Measurements from ENCODE around the gene NDUFA11. TPM values are rescaled to one million over a fixed set of nuclear protein-coding genes. Genes with fewer than 3 reads are reported as not detected.
A peak's percentile ranks its signal among the peaks of the same experiment; 100 is the strongest.

Gene NDUFA11
- total and polyA plus RNA-seq, 9 of the 15 experiments (the other 6 are each of a cell fraction or from before 2014, with no cell fraction given) = 63.3 to 486 (median 274) TPM

DNA sequence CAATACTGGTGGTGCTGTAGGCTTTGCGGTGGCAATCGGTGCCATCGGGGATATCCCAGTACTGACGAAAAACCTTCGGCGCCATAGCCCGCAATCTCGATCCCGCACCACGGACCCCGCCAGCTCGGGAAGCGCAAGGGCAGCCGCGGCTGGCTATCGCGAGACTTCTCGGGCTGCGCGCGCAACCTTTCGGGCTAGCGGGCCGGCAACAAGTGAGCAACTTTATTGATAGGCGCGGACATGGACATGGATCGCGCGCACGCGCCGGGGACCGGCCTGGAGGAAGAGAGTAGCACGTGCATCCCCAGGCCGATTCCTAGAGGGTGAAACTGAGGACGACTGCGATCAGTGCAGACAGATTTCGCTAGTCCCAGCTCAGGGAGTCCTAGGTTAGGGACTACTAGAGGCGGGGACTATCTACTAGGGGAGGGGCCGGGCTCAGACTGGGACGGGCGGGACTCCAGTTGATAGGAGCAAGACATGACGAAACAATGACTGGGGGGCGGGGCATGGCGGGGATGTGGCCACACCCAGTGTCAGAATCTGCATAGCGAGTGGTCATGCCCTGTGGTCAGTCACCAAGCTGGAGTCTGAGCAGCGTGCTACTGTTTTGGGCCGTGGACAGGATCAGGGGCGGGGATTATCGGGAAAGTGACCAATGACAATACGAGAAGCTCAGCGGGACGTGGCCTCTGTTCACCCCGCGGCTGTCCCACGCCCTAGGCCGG, at the start of gene NDUFA11 (continued):
- TF ChIP-seq MAX (CRISPR knock-in tag; IDR thresholded peaks at IDR 0.05) (peak; percentile 97), MBD2 (IDR thresholded peaks at IDR 0.05; ENCODE audit: borderline replicate concordance, low read depth) (0 out of 2 replicates have a peak, but pooled peaks have one; percentile 42), RHOXF2B (CRISPR knock-in tag; conservative IDR thresholded peaks at IDR 0.05) (no peak), SIRT6 (IDR thresholded peaks at IDR 0.05; ENCODE audit: low read depth, low read length) (no peak), SUPT5H (IDR thresholded peaks at IDR 0.05) (peak; percentile 87), SPI1 (IDR thresholded peaks at IDR 0.05; ENCODE audit: borderline replicate concordance, low read depth, low read length) (no peak), ARID2 (IDR thresholded peaks at IDR 0.05) (no peak), E2F6 (IDR thresholded peaks at IDR 0.05; ENCODE audit: borderline replicate concordance in 1 of 2, extremely low read depth in 1 of 2, insufficient read depth in 1 of 2, insufficient read length in 1 of 2, low read depth in 1 of 2, low read length in 1 of 2, poor library complexity in 1 of 2, severe bottlenecking in 1 of 2) (peak; percentile 48 to 61), HDAC8 (tag; IDR thresholded peaks at IDR 0.05) (no peak), FOXK1 (CRISPR knock-in tag; IDR thresholded peaks at IDR 0.05; ENCODE audit: borderline replicate concordance) (0 out of 2 replicates have a peak, but pooled peaks have one; percentile 27), SMARCE1 (IDR thresholded peaks at IDR 0.05) (no peak)
- TF ChIP-seq, protein P1, sequence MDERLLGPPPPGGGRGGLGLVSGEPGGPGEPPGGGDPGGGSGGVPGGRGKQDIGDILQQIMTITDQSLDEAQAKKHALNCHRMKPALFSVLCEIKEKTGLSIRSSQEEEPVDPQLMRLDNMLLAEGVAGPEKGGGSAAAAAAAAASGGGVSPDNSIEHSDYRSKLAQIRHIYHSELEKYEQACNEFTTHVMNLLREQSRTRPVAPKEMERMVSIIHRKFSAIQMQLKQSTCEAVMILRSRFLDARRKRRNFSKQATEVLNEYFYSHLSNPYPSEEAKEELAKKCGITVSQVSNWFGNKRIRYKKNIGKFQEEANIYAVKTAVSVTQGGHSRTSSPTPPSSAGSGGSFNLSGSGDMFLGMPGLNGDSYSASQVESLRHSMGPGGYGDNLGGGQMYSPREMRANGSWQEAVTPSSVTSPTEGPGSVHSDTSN (CRISPR knock-in tag; IDR thresholded peaks at IDR 0.05; ENCODE audit: low read depth) = no peak
- TF ChIP-seq, protein P1 (tag; conservative IDR thresholded peaks at IDR 0.05; ENCODE audit: low read depth) = 0 out of 2 replicates have a peak, but pooled peaks have one; percentile 56
- TF ChIP-seq, protein P2, sequence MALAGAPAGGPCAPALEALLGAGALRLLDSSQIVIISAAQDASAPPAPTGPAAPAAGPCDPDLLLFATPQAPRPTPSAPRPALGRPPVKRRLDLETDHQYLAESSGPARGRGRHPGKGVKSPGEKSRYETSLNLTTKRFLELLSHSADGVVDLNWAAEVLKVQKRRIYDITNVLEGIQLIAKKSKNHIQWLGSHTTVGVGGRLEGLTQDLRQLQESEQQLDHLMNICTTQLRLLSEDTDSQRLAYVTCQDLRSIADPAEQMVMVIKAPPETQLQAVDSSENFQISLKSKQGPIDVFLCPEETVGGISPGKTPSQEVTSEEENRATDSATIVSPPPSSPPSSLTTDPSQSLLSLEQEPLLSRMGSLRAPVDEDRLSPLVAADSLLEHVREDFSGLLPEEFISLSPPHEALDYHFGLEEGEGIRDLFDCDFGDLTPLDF (CRISPR knock-in tag; IDR thresholded peaks at IDR 0.05) = peak; percentile 95
- TF ChIP-seq, protein P3, sequence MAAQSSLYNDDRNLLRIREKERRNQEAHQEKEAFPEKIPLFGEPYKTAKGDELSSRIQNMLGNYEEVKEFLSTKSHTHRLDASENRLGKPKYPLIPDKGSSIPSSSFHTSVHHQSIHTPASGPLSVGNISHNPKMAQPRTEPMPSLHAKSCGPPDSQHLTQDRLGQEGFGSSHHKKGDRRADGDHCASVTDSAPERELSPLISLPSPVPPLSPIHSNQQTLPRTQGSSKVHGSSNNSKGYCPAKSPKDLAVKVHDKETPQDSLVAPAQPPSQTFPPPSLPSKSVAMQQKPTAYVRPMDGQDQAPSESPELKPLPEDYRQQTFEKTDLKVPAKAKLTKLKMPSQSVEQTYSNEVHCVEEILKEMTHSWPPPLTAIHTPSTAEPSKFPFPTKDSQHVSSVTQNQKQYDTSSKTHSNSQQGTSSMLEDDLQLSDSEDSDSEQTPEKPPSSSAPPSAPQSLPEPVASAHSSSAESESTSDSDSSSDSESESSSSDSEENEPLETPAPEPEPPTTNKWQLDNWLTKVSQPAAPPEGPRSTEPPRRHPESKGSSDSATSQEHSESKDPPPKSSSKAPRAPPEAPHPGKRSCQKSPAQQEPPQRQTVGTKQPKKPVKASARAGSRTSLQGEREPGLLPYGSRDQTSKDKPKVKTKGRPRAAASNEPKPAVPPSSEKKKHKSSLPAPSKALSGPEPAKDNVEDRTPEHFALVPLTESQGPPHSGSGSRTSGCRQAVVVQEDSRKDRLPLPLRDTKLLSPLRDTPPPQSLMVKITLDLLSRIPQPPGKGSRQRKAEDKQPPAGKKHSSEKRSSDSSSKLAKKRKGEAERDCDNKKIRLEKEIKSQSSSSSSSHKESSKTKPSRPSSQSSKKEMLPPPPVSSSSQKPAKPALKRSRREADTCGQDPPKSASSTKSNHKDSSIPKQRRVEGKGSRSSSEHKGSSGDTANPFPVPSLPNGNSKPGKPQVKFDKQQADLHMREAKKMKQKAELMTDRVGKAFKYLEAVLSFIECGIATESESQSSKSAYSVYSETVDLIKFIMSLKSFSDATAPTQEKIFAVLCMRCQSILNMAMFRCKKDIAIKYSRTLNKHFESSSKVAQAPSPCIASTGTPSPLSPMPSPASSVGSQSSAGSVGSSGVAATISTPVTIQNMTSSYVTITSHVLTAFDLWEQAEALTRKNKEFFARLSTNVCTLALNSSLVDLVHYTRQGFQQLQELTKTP (IDR thresholded peaks at IDR 0.05; ENCODE audit: low read depth in 1 of 2, partially characterized antibody in 2 of 2) = peak in 1 of 2 experiments; percentile 85

All from K562 (cell line).